HFFc6 (cell line): ENCODE measurements around the gene TBC1D14. TPM values are rescaled to one million over a fixed set of nuclear protein-coding genes. Genes with fewer than 3 reads are reported as not detected.

Experiments
- DNase-seq: peaks from one replicate; pipeline ENCODE4 v3.0.0-alpha.2; 2018
- H3K27ac Mint-ChIP-seq: 2 replicates; pipeline ENCODE4 v1.8.0; 2020; ENCODE audit warnings: mild to moderate bottlenecking, mixed read lengths
- H3K27me3 Mint-ChIP-seq: 2 replicates; pipeline ENCODE4 v1.8.0; 2021; ENCODE audit warnings: mild to moderate bottlenecking, moderate library complexity, mixed read lengths; ENCODE audit not compliant: insufficient read depth
- H3K36me3 Mint-ChIP-seq: 2 replicates; pipeline ENCODE4 v1.8.0; 2021; ENCODE audit warnings: low read depth, mixed read lengths
- H3K4me1 Mint-ChIP-seq: 2 replicates; pipeline ENCODE4 v1.8.0; 2020; ENCODE audit warnings: low read depth, mixed read lengths
- H3K4me3 Mint-ChIP-seq: 2 replicates; pipeline ENCODE4 v1.8.0; 2020; ENCODE audit warnings: mild to moderate bottlenecking, moderate library complexity, mixed read lengths
- H3K9me3 Mint-ChIP-seq: 2 replicates; pipeline ENCODE4 v1.8.0; 2020; ENCODE audit warnings: mild to moderate bottlenecking, mixed read lengths
- CTCF ChIP-seq: fragments of 200-600 bp; sonication (generic); IDR thresholded peaks from 2 replicates; pipeline ENCODE4 v1.5.0; 2021; ENCODE audit warnings: antibody characterized with exemption, mild to moderate bottlenecking
- total RNA-seq, 6 experiments: library from RNA; stranded (reverse); fragmentation: NEBNext Ultra II Directional; extraction: Animal tissue kit (Norgen Biotek cat#: 25700); gene quantifications; 2 replicates in 1 of 6; 3 replicates in 5 of 6; pipeline ENCODE4 v1.2.3, GENCODE V29; 2021

The TBC1D14 gene
- total RNA-seq, 6 experiments from 2014 or later, result 23.3 to 32.5 (median 27.9) TPM

DNA sequence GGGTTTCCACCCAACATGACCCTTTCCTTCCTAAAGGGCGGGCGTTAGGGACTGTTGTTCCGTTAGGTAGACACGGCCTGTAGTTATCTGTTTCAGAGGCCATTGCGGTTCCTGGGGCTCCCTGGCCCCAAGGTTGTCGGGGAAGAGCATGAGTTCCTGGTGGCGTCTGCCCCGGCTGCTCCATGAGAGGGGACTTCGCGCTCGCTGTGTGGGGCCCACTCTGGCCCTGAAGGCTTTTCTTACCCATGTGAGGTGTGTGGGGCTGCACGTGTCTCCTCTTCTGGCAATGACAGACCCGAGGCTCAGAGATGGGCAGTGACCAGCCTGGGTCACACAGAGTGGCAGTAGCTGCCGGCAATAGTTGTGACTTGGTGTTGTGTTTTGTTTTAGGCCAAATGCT, 142.7 kb downstream of the TBC1D14 start:
- H3K36me3 Mint-ChIP-seq, result peaks cover 20% of the 10 kb centered on the region
- H3K27me3 Mint-ChIP-seq, result peaks cover 2% of the 10 kb centered on the region
- H3K4me3 Mint-ChIP-seq, result no peak overlapping the region
- H3K9me3 Mint-ChIP-seq, result no peaks in the 10 kb centered on the region
- H3K27ac Mint-ChIP-seq, result no peak overlapping the region
- TF ChIP-seq CTCF, result no peak
- H3K4me1 Mint-ChIP-seq, result peaks cover 18% of the 10 kb centered on the region
- DNase-seq, result no peak

GRCh38 chr4:7052923-7053715, 143.5 kb downstream of the TBC1D14 start:
- Mint-ChIP-seq H3K36me3 (peaks cover 20% of the 10 kb centered on the region), H3K4me1 (peaks cover 18% of the 10 kb centered on the region), H3K27ac (no peak overlapping the region), H3K4me3 (no peak overlapping the region), H3K27me3 (peaks cover 2% of the 10 kb centered on the region), H3K9me3 (no peaks in the 10 kb centered on the region)
- no peak for DNase-seq
- TF ChIP-seq CTCF, result no peak

DNA sequence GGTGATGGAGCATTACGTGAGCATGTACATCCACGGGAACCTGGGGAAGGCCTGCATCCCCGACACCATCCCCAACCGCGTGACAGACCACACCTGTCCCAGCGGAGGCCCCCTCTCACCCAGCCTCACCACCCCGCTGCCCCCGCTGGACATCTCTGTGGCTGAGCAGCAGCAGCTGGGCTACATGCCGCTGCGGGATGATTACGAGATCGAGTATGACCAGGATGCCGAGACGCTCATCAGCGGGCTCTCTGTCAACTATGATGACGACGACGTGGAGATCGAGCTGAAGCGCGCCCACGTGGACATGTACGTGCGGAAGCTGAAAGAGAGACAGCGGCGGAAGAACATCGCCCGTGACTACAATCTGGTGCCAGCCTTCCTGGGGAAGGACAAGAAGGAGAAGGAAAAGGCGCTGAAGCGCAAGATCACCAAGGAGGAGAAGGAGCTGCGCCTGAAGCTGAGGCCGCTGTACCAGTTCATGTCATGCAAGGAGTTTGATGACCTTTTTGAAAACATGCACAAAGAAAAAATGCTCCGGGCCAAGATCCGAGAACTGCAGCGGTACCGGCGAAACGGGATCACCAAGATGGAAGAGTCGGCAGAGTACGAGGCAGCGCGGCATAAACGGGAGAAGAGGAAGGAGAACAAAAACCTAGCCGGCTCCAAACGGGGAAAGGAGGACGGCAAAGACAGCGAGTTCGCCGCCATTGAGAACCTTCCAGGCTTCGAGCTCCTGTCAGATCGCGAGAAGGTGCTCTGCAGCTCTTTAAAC, 144.7 kb downstream of the TBC1D14 start:
- Mint-ChIP-seq H3K4me1 (peaks cover 18% of the 10 kb centered on the region), H3K36me3 (peaks cover 20% of the 10 kb centered on the region), H3K4me3 (no peak overlapping the region), H3K27ac (no peak overlapping the region; the same call in 1 of the 2 replicates), H3K27me3 (peaks cover 2% of the 10 kb centered on the region), H3K9me3 (no peaks in the 10 kb centered on the region)
- no peak for TF ChIP-seq CTCF
- DNase-seq, result no peak

DNA sequence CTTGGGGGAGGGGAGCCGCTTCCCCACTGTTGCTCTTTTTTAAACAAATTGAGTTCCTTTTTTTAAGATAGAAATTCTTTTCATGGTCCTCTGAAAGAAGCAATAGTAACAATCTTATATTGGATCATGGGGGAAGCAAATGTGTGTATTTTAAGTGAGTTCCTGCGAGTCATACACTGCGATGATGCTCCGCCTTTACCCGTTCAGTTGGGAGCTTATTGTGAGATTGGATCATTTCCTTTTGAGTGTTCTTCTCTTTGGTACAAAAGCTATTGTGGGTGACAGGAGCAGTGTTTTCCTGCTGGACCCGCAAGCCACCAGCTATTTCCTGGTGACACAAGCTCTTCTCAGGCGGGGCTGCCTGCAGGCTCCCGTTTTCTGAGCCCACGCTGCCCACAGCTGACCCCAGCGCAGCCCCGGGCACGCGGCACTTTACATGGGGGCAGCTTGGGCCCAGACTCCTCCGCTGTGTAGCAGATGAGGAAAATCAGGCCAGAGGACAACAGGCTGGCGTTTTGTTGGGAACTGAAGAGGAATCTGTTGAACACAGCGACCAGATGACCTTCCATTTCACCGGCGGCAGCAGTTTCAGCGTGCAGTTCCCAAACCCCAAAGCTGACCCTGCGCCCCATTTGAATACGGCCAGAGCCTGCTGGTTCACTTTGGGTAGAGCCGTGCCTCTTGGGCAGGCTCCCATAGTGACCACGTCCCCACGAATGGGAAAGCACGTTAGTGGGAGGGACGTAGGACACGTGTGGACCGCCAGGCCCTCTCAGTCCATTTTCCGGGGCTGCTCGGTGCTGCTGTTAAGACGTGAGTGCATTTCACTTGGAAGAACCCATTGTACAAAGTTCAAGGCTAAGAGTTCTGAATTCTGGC, 145.7 kb downstream of the TBC1D14 start:
- Mint-ChIP-seq H3K27ac (peak overlapping the region; percentile 57; the same call in 1 of the 2 replicates), H3K9me3 (no peaks in the 10 kb centered on the region), H3K36me3 (peaks cover 22% of the 10 kb centered on the region), H3K4me3 (no peak overlapping the region), H3K4me1 (peaks cover 18% of the 10 kb centered on the region), H3K27me3 (peaks cover 1% of the 10 kb centered on the region; the same call in 1 of the 2 replicates)
- DNase-seq, result no peak
- no peak for TF ChIP-seq CTCF

DNA sequence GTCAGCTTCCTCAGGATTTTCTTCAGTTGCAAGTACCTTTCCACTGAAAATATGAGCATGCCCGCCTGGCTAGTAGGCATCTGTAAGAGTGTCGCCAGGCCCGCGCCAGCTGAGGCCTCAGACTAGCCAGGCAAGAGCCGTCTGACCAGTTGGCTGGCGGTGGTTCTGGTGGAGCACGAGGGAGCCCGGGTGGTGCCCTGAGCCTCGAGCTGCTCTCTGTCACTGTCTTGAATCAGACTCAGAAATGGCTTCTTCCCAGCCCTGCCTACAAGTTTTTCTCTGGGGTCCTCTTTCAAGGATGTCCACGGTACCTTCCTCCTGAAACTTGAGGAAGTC, 146.3 kb downstream of the TBC1D14 start:
- peaks cover 24% of the 10 kb centered on the region for H3K36me3 Mint-ChIP-seq
- H3K27ac Mint-ChIP-seq, result no peak overlapping the region
- H3K27me3 Mint-ChIP-seq, result no peaks in the 10 kb centered on the region
- H3K4me3 Mint-ChIP-seq, result no peak overlapping the region
- no peak for DNase-seq
- peaks cover 18% of the 10 kb centered on the region for H3K4me1 Mint-ChIP-seq
- H3K9me3 Mint-ChIP-seq, result no peaks in the 10 kb centered on the region
- no peak for TF ChIP-seq CTCF
